ENCODE data around the gene RSPRY1. TPM values are rescaled to one million over a fixed set of nuclear protein-coding genes. Genes with fewer than 3 reads are reported as not detected.
"Not testable (repeated sequence)": the region's sequence is repeated elsewhere in the genome, so short reads cannot be mapped to it uniquely, and the experiment has no call there.

The RSPRY1 gene
- total RNA-seq, 4 donors from 2014 or later: 28.2 to 31.8 (median 29.5) TPM

DNA sequence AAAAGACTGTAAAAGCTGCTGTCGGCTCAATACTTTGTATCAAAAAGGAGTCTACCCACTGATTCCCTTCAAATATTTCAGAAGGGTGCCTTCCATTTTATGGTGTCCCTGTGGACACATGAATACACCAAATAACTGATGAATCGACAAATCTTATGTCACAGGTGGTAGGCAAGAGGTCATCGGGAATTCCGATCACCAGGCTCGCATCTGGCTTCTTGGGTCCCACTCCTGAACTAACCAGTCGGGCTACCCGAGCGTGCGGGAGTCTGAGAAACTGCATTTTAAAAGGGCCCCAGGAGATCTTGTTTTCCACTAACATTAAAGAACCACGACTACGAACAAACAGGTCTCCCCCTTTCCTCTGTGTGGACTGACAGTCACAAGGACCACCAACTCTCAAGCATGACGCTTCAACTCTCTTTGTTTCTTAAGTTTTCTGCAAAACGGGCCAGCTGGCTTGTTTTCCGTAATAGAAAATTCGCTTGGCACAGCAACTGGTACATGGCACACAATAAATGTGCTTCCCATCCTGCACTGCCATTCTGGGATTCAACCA is 1.2 kb upstream of the RSPRY1 start:
- Histone ChIP-seq H3K4me1 (peaks cover 0 to 48% (median 15%) of the 10 kb centered on the region in 3 donors), H3K36me3 (peaks cover 0 to 8% of the 10 kb centered on the region in 2 donors), H3K9me3 (no peaks in the 10 kb centered on the region), H3K27ac (peak overlapping the region; percentile 76 to 97 (median 96)), H3K27me3 (no peaks in the 10 kb centered on the region), H3K4me3 (peak overlapping the region; percentile 64 to 94)
- WGBS, 2 donors (ENCODE audit: low coverage in 1 of 2): 12 to 19% methylated on average over 7 to 8 of the region's 15 CpGs
- no peak for ATAC-seq
- no peak for TF ChIP-seq POLR2AphosphoS5 (IDR thresholded peaks at IDR 0.05)
- TF ChIP-seq, protein P1, sequence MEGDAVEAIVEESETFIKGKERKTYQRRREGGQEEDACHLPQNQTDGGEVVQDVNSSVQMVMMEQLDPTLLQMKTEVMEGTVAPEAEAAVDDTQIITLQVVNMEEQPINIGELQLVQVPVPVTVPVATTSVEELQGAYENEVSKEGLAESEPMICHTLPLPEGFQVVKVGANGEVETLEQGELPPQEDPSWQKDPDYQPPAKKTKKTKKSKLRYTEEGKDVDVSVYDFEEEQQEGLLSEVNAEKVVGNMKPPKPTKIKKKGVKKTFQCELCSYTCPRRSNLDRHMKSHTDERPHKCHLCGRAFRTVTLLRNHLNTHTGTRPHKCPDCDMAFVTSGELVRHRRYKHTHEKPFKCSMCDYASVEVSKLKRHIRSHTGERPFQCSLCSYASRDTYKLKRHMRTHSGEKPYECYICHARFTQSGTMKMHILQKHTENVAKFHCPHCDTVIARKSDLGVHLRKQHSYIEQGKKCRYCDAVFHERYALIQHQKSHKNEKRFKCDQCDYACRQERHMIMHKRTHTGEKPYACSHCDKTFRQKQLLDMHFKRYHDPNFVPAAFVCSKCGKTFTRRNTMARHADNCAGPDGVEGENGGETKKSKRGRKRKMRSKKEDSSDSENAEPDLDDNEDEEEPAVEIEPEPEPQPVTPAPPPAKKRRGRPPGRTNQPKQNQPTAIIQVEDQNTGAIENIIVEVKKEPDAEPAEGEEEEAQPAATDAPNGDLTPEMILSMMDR (IDR thresholded peaks at IDR 0.05): no peak
- no peak for TF ChIP-seq EP300 (IDR thresholded peaks at IDR 0.05)
- TF ChIP-seq POLR2A (IDR thresholded peaks at IDR 0.05): no peak

DNA sequence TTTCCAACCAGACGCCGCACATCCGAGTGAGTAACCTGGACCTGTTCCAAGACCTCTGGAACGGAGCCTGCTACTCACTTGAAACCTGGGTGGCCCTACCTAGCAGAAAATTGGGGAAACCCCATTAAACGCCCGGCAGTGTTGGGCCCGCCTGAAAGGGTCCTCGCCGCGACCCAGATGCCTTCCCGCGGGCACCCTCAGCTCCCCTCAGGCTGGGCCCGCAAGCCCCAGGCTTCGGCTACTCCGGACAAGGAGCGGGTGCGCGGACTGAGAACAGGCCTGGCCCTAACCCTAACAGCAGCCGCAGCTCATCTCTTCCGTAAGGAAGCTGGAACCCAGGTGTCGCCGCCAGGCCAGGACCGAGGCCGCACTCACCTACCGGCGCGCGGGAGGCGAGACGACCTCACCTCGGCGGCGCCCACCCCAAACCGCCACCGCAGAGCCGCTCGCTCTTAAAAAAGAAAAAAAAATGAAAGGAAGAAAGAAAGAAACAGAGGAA is 634 bp upstream of the RSPRY1 start:
- Histone ChIP-seq H3K4me1 (peaks cover 0 to 54% (median 15%) of the 10 kb centered on the region in 3 donors), H3K4me3 (peak overlapping the region; percentile 64 to 94), H3K27me3 (no peaks in the 10 kb centered on the region), H3K9me3 (no peaks in the 10 kb centered on the region), H3K27ac (peak overlapping the region; percentile 76 to 97 (median 96)), H3K36me3 (peaks cover 0 to 3% of the 10 kb centered on the region in 2 donors)
- TF ChIP-seq EP300 (IDR thresholded peaks at IDR 0.05): no peak
- TF ChIP-seq, protein P1 (IDR thresholded peaks at IDR 0.05): peak in 1 of 4 experiments; percentile 4
- TF ChIP-seq POLR2A (IDR thresholded peaks at IDR 0.05): no peak
- TF ChIP-seq POLR2AphosphoS5 (IDR thresholded peaks at IDR 0.05): peak; percentile 45
- peak; percentile 13 for ATAC-seq
- 0 to 1% methylated on average over 5 to 19 of the region's 37 CpGs for WGBS, 2 donors (ENCODE audit: low coverage in 1 of 2)

DNA sequence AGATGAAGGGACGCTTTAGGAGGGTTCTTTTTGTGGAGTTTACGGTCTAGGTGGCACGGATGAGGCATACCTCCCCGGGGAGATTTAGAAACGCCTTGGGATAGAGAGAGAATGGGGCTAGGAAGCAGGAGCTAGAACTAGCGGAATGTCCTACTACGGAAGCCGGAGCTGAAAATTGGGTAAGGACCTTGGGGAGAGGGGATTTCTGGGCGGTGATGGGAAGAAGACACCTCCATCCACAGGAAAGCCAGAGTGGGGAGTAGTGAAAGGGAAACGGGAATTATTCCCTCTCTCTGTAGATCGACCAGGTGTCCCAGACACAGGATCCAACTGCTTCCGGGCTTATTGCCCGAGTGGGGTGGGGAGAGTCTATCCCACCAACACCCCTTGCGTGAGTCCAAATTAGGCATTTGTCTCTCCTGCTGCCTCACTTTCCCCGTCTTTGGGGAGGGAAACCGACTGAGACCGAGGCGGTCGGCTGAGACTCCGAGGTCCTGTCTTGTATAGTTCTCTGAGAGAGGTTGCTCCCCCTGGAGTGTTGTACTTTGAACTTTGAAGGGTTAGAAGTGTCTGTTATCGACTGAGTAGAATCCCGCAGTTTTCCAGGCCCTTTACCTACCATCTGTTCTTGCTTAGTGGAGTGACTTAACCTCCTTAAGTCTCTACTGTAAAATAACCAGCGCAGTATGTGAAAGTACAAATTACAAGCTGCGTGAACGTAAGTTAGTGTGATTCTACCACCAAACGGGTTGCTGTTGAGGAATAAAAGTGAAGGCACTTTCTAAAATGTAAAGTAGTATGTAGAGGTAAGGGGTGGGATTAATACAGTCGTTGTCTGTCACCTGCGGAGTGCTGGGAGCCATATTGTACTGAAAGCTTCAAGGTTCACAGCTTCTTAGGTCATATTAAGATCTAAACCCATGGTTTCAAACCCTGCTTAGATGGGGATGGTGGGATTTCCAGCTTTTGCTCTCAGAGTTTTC is 1.0 kb downstream of the RSPRY1 start:
- no peaks in the 10 kb centered on the region for H3K27me3 ChIP-seq
- WGBS, 2 donors (ENCODE audit: low coverage in 1 of 2): 2% methylated on average over 11 to 23 of the region's 28 CpGs
- no peaks in the 10 kb centered on the region for H3K9me3 ChIP-seq
- TF ChIP-seq, protein P1 (IDR thresholded peaks at IDR 0.05): no peak
- TF ChIP-seq POLR2A (IDR thresholded peaks at IDR 0.05): peak in 1 of 2 donors; percentile 7
- peak overlapping the region; percentile 44 to 94 for H3K4me3 ChIP-seq
- H3K36me3 ChIP-seq: no peaks in the 10 kb centered on the region
- peaks cover 0 to 70% (median 15%) of the 10 kb centered on the region in 3 donors for H3K4me1 ChIP-seq
- ATAC-seq: no peak
- peak overlapping the region; percentile 64 to 97 (median 97) for H3K27ac ChIP-seq

DNA sequence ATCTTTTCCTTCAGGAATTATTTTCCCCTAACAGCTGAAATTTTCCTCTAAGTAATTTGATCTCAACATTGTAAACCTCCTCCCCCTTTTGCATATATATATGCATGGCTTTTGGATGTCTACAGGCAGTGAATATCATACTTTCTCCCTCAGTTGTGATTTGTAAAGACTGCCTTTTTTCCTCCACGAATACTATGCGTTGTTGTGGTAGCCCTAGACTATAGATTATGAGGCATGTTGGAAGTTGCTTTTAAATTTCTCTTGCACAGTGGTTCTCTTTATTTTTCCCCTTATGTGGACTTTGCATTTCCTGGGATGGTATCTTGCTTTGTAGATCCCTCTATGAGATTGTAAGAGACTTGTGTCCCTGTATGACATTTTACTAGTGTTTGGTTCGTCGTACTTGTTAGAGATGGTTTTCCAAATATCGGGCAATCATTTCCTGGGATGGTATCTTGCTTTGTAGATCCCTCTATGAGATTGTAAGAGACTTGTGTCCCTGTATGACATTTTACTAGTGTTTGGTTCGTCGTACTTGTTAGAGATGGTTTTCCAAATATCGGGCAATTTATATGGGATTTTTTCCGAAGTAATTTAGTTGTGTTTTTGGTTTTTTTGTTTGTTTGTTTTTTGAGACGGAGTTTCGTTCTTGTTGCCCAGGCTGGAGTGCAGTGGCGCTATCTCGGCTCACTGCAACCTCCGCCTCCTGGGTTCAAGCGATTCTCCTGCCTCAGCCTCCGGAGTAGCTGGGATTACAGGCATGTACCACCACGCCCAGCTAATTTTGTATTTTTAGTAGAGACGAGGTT is 2.0 kb downstream of the RSPRY1 start:
- not testable (repeated sequence) for H3K27me3 ChIP-seq, H3K36me3 ChIP-seq, ATAC-seq, H3K9me3 ChIP-seq
- peaks cover 1 to 78% (median 15%) of the 10 kb centered on the region in 3 donors for H3K4me1 ChIP-seq
- 74 to 82% methylated on average over 15 to 17 of the region's 18 CpGs for WGBS, 2 donors (ENCODE audit: low coverage in 1 of 2)
- H3K27ac ChIP-seq: peak overlapping the region in 3 of 4 donors; percentile 97
- peak overlapping the region; percentile 44 to 94 for H3K4me3 ChIP-seq

DNA sequence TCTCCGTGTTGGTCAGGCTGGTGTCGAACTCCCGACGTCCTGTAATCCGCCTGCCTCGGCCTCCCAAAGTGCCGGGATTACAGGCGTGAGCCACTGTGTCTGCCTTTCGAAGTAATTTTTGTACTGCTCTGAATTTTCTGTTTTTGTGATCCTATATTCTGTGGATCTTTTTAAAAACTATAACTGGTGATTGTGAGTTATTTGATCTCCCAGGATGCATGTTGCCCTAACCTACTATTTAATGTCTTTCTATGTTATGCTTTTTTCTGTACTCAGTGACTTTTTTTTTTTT is 2.5 kb downstream of the RSPRY1 start:
- no peaks in the 10 kb centered on the region for H3K27me3 ChIP-seq
- H3K4me3 ChIP-seq: no peak overlapping the region
- H3K27ac ChIP-seq: no peak overlapping the region
- H3K36me3 ChIP-seq: no peaks in the 10 kb centered on the region
- peaks cover 3 to 77% (median 16%) of the 10 kb centered on the region in 3 donors for H3K4me1 ChIP-seq
- H3K9me3 ChIP-seq: no peaks in the 10 kb centered on the region
- ATAC-seq: no peak
- TF ChIP-seq, protein P1 (IDR thresholded peaks at IDR 0.05): no peak
- TF ChIP-seq EP300 (IDR thresholded peaks at IDR 0.05) (no peak), POLR2AphosphoS5 (IDR thresholded peaks at IDR 0.05) (no peak), POLR2A (IDR thresholded peaks at IDR 0.05) (no peak)
- WGBS, 2 donors (ENCODE audit: low coverage in 1 of 2): 91 to 97% methylated on average over 4 to 5 of the region's 9 CpGs

DNA sequence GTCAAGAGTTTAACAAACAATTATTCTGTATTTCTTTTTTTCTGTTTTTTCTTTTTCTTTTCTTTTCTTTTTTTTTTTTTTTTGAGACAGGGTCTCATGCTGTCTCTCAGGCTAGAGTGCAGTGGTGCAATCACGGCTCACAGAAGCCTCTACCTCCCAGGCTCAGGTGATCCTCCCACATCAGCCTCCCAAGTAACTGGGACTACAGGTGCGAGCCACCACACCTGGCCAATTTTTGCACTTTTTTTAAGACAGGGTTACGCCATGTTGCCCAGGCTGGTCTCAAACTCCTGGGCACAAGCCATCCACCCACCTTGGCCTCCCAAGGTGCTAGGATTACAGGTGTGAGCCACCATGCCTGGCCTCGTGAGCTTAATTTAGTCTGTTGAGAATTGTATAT is 3.4 kb downstream of the RSPRY1 start:
- not testable (repeated sequence) for H3K27me3 ChIP-seq, ATAC-seq, H3K4me3 ChIP-seq, H3K36me3 ChIP-seq, H3K27ac ChIP-seq, H3K9me3 ChIP-seq
- WGBS, 2 donors (ENCODE audit: low coverage in 1 of 2): 100% methylated on average over 2 to 3 of the region's 4 CpGs
- H3K4me1 ChIP-seq: peaks cover 6 to 82% (median 23%) of the 10 kb centered on the region in 3 donors

All from gastroesophageal sphincter (tissue), 4 donors.